NK-92 (cell line): Measurements from ENCODE around the gene AMPD3.

Experiments used
- DNase-seq: peaks from one replicate; lab custom pipeline; 2025; ENCODE audit not compliant: unreplicated experiment; lab: John Stamatoyannopoulos, UW

The AMPD3 gene

GRCh38 chr11:10459029-10459970 is 4.2 kb downstream of the AMPD3 start:
- no peak for DNase-seq

DNA sequence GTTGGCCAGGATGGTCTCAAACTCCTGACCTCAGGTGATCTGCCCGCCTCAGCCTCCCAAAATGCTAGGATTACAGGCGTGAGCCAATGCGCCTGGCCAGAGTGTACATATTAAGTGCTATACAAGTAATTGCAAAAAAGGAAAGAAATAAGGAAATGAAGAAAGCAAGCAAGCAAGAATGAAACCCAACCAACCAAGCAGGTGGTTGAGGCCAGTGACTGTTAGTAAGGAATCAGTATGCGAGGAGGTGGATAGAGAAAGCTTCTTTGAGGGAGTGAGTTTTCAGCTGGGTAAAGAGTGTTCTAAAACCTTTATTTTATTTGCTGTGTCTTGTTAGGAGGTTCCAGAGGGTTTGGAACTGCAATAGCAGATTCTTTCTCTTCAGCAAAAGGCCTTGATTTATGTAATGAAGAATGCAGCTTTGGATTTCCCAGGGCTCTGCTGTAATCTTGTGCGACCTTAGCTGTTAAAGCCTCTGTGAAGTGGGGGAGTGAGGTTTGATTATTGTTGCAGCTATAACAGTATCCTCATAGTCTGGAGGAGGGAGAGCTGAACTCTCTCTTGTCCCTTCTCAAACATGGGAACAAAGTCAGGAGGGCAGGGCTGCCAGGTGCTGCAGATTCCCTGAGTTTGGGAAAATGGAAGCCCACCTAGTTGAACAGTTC is 5.7 kb downstream of the AMPD3 start:
- no peak for DNase-seq

DNA sequence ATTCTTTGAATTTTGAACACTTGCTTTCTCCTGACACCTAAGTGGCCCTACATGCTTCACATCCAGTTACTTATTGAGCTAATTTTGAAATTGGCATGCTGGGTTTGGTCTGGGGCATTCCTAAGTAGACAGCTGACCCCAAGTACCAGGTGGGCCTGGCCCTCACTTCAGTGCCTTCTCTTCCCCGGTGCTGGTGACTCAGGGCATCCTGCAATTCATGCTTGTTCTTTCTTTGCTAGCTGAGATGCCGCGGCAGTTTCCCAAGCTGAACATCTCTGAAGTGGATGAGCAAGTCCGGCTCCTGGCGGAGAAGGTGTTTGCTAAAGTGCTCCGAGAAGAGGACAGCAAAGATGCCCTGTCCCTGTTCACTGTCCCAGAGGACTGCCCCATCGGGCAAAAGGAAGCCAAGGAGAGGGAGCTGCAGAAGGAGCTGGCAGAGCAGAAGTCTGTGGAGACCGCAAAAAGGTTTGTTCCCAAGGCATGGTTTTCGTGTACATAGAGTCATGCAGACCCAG is 6.3 kb downstream of the AMPD3 start:
- DNase-seq: no peak

GRCh38 chr11:10462746-10463300 is 7.8 kb downstream of the AMPD3 start:
- no peak for DNase-seq

DNA sequence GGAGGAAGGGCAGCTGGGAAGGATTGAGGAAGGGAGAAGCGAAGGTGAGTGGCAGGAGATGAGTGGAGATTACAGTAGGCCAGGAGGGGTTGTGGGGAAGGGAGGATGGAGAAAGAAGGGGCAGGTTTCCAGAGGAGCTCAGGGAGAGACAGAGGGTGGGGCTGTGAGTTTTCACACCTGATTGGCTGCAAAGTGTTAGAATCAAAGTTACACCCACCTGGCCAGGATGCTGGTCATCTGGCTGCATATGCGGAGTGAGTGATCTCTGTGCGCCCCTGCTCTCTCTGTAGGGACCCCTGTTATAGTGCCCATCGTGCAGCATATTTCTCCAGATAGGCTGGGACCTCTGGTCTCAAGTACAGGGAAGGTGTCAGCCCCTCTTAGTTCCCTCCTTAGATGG is 18.3 kb downstream of the AMPD3 start:
- no peak for DNase-seq

- DNase-seq: no peak
Measured at GRCh38 chr11:10474551-10474950, 19.5 kb downstream of the AMPD3 start.

DNA sequence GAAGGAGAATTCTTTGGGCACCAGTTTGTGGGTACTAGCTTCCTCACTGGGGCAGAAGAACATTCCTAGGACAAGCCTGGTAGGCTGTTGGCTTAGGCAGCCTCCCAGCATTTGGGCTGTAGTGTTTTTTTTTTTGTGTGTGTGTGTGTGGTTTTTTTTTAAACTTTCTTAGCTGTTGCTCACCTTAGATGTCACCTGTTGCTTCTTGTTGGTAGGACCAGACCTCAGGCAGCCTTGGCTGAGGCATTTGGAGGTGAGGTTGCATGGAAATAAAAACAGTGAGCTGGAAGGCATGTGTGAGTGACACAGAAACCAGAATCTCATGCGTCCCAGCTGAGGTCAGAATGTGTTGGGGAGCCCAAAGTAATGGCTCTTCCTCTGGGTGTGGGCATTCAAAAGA is 21.3 kb downstream of the AMPD3 start:
- no peak for DNase-seq

GRCh38 chr11:10476927-10477689 is 22.0 kb downstream of the AMPD3 start:
- DNase-seq: no peak

DNA sequence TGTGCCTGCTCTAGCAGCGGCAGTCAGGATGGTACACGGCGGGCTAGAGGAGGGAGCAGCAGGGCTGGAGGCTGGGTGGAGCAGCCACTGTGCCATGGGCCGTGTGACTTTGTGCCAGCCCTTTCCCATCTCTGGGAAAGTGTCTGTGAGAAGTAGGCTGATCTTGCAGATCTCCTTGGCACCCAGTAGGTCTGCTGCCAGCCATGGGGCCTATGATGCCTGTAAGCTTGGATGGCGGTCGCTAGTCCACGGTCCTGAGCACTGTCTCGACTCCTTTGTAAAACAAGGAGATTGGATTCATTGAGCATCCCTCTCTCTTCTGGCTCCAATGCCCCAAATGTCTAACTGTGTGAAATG is 22.6 kb downstream of the AMPD3 start:
- DNase-seq: no peak

DNA sequence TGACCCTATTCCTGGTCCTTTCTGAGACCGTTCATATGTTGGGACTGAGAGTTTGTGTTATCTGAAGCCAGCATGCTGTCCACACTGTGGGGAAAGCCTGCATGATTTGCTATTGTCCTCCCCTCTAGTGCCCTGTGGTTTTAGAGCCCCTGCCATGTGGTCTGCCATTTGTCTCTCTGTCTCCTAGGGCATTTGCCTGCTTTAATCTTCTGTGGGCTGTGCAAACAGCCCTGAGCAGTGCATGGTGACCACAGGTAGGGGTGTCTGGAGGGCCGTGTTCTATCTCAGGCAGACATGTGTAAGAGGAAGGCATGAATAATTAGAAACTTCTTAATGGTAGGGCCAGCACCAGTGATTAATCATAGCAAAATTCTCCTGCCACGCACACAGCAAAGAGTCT is 23.0 kb downstream of the AMPD3 start:
- DNase-seq: no peak

DNA sequence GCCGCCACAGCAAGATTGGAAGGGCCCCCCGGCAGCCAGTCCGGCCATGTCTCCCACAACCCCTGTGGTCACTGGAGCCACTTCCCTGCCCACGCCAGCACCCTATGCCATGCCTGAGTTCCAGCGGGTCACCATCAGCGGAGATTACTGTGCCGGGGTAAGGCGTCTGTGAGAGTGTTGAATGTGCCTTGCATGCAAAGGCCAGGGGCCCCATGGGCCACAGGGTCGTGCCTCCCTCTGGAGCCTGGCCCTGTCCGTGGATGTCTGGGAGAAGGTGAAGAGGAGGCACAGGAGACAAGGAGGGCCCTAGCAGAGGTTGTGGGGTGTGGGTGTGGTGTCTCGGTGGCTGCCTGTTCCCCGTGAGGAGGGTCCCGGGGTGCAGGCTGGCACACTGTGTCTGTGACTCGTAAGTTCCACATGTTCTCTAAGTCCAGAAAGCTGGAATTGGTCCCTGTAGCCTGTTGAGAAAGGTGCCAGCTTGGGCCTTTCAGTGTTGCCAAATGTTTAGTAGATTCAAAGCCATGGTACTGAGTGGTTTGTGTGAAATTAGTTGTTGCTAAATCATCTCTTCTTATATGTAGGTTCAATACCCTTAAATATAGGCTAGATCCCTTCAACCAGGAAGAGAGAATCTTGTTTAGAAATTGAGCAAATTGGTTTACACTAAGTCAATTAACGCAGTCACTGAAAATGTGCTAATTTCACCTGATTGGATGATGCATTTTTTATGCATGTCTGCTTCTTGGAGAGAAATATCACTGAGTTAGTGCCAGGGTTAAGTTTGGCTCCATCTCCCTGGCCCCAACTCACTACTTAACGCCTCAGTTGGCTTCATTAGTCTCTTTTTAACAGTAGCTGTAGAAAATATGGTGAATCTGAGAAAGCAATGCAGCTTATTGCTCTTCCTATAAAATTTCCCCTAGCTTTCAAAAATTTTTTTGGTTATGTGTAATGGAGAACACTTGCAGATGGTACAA is 23.8 kb downstream of the AMPD3 start:
- no peak for DNase-seq

- no peak for DNase-seq
Measured at GRCh38 chr11:10480026-10480425, 25.0 kb downstream of the AMPD3 start.

GRCh38 chr11:10480760-10481159 is 25.7 kb downstream of the AMPD3 start:
- no peak for DNase-seq

DNA sequence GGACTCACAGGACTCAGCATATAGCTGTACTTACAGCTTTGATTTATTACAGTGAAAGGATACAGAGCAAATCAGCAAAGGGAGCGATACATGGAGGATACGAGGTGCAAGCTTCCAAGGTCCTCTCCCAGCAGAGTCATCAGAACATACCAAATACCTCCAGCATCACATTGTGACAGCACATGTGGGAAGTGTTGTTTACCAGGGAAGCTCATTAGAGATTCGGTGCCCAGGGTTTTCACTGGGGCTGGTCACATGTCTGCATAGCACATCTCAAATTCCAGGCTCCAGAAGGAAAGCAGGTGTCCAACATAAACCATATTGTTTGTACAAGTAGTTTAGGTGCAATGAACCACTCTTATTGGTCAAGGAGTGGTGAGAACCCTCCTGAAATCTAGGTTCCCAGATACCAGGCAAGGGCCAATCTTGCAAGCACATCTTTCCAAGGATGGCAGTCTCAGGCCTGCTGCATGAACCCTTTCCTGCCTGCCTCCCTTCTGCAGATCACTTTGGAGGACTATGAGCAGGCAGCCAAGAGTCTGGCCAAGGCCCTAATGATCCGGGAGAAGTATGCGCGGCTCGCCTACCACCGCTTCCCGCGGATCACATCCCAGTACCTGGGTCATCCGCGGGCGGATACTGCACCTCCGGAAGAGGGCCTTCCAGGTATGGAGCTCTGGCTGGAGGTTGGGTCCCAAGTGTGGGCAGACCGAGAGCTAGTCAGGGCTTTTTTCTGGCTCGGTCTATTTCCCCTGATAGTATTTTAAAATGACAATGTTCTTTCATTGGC is 26.7 kb downstream of the AMPD3 start:
- DNase-seq: no peak

DNA sequence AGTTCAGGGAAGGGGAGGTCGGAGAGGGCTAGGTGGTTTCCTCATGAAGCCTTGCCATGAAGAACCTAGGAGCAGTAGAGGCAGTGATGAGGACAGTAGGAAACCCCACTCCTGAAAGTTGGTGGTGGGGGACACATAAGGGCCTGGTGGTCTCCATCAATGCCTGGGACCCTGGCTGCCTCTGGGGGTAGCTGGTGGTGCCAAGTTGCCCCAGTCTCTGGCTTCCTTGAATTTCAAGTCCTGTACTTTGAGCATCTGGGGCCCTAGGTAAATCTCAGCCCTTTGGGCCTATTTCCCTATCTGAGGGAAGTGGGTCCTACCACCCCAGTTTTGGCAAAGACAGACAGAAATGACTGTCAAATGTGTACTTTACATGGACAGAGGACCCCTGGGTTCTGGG is 28.1 kb downstream of the AMPD3 start:
- DNase-seq: no peak

DNA sequence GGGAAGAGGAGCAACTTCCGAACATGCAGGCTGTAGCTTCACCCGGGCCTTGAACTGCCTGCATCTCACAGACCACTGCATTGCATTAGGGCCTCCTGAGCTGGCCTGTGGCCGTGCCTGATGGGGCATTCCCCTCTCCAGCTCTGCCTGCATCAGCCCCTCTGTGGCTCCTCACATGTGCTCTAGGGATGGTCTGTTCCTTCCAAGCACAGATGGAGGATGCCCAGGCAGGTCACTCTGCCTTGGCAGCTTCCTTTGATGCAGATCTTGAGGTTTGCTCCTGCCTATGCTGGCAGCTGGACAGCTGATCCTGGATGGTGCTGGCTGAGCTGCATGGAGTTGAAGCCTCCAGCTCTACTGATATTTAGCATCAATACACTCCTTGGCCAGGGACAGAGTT is 28.5 kb downstream of the AMPD3 start:
- no peak for DNase-seq

GRCh38 chr11:10484461-10485180 is 29.6 kb downstream of the AMPD3 start:
- DNase-seq: no peak

- DNase-seq: no peak
Measured at GRCh38 chr11:10485646-10486045, 30.6 kb downstream of the AMPD3 start.
